Urinary bladder (tissue), 4 donors: ENCODE measurements around the gene CLIC6. TPM values are rescaled to one million over a fixed set of nuclear protein-coding genes. Genes with fewer than 3 reads are reported as not detected.

Experiments
- DNase-seq: peaks from one replicate; pipeline ENCODE4 v3.0.0-alpha.2; 2015; ENCODE audit errors: extremely low spot score
- H3K27ac ChIP-seq: one replicate; pipeline ENCODE4 v1.5.1; 2013; ENCODE audit warnings: low read depth, mild to moderate bottlenecking, moderate library complexity
- H3K36me3 ChIP-seq: one replicate; pipeline ENCODE4 v1.6.1; 2013; ENCODE audit warnings: mild to moderate bottlenecking, moderate library complexity; ENCODE audit not compliant: insufficient read depth
- H3K4me1 ChIP-seq: one replicate; pipeline ENCODE4 v1.6.1; 2013; ENCODE audit warnings: mild to moderate bottlenecking, moderate library complexity; ENCODE audit not compliant: insufficient read depth
- H3K4me3 ChIP-seq: one replicate; pipeline ENCODE4 v1.5.1; 2013; ENCODE audit warnings: low read depth, low read length
- WGBS: extraction: QIAGEN DNeasy Blood & Tissue Kit; methylation state at CpG from one replicate; pipeline ENCODE4 v1.1.7; 2013; 5-methylcytosine and 5-hydroxymethylcytosine counted together
- polyA plus RNA-seq: library from polyadenylated mRNA; stranded (reverse); fragments of 200-250 nt; gene quantifications from one replicate; pipeline ENCODE4 v1.2.3, GENCODE V29; 2013
- total RNA-seq: library from RNA; depleted of rRNA; stranded (reverse); fragments of >200 nt; gene quantifications from one replicate; pipeline ENCODE4 v1.2.3, GENCODE V29; 2014
- donor health status: healthy with polysubstance abuse.
- donor health status: healthy.

The CLIC6 gene
- total and polyA plus RNA-seq, 2 donors = 4.6 to 17.2 TPM

GRCh38 chr21:34732388-34732821 lies 63.6 kb downstream of the CLIC6 start:
- Histone ChIP-seq H3K4me3 (no peak overlapping the region), H3K27ac (no peak overlapping the region), H3K36me3 (no peaks in the 10 kb centered on the region), H3K4me1 (no peaks in the 10 kb centered on the region)
- no peak for DNase-seq
- 79% methylated on average over 4 of the region's 4 CpGs for WGBS

DNA sequence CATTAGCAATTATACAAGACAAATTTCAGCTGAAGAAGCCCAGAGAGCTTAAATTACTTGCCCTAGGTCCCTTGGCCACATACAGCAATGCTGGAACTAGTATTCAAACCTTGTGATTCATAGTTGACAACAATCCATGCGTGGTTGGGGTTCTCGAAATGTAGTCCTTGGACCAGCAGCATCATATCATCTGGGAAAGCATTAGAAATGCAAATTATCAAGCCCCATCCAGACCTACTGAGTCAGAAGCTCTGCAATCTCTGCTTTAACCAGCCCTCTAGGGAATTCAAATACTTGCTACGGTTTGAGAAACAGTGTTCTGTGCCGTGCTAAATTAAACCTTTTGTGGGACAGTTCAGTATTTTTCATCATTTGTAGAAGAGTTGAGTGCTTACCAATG lies 65.1 kb downstream of the CLIC6 start:
- Histone ChIP-seq H3K27ac (no peak overlapping the region), H3K4me3 (no peak overlapping the region), H3K4me1 (no peaks in the 10 kb centered on the region), H3K36me3 (no peaks in the 10 kb centered on the region)
- no peak for DNase-seq
- WGBS = 96% methylated on average over 4 of the region's 4 CpGs

- no peak overlapping the region for H3K27ac ChIP-seq
- no peak overlapping the region for H3K4me3 ChIP-seq
- WGBS = 96% methylated on average over 7 of the region's 7 CpGs
- H3K4me1 ChIP-seq = no peaks in the 10 kb centered on the region
- no peak for DNase-seq
- H3K36me3 ChIP-seq = no peaks in the 10 kb centered on the region
Measured at GRCh38 chr21:34734696-34735095, 65.9 kb downstream of the CLIC6 start.

DNA sequence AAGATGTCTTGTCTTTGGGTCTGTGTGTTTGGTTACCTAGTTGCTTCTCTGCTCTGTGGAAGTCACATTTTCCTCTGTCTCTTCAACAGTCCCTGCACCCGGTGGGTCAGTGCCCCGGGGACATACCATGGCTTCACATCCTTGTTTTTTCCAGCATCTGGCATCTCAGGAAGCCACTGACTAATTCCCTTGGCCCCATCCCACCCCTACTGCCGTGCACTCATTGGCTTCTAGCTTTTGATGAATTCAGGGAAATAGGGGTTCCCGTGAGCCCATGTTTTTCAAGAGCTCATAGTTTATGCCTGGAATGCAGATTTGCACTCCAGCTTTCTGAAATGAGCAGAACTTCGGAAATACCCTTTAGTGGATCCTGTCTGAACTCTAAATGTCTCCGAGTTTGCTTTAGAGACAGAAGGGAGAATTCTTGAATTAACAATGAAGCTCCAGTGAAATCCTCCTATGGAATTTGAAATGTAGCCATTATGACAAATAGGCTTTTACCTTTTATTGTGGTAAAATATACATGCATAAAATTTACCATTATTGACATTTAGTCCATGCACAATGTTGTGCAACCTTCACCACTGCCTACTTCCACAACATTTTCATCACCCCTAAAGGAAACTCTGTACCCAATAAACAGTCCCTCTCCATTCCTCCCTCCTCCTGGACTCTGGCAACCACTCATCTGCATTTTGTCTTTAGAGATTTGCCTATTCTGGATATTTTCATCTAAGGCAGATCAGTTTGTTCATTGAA lies 67.5 kb downstream of the CLIC6 start:
- 77% methylated on average over 6 of the region's 6 CpGs for WGBS
- no peak overlapping the region for H3K27ac ChIP-seq

DNA sequence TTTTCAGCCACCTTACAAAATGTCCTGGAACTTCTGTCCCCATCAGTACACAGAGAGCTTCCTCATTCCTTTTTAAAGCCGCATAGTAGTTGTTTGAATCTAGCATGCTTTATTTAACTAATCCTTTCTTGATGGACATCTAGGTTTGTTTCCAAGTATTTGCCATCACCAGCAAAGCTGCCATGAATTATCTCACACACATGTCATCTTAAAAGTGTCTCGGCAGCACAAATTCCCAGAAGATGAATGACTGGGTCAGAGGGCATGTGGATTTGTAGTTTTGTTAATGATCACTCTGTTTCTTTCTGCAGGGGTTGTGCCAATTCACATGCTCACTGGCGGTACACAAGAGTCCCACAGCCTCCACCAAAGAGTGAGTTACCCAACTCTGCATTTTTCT lies 68.3 kb downstream of the CLIC6 start:
- H3K4me3 ChIP-seq = no peak overlapping the region
- 43% methylated on average over 3 of the region's 3 CpGs for WGBS
- no peak for DNase-seq
- no peaks in the 10 kb centered on the region for H3K36me3 ChIP-seq
- H3K27ac ChIP-seq = no peak overlapping the region
- H3K4me1 ChIP-seq = no peaks in the 10 kb centered on the region

More for the DNA sequence above, 67.5 kb downstream of the CLIC6 start:
- H3K4me1 ChIP-seq = no peaks in the 10 kb centered on the region
- no peak for DNase-seq
- no peak overlapping the region for H3K4me3 ChIP-seq
- H3K36me3 ChIP-seq = no peaks in the 10 kb centered on the region

DNA sequence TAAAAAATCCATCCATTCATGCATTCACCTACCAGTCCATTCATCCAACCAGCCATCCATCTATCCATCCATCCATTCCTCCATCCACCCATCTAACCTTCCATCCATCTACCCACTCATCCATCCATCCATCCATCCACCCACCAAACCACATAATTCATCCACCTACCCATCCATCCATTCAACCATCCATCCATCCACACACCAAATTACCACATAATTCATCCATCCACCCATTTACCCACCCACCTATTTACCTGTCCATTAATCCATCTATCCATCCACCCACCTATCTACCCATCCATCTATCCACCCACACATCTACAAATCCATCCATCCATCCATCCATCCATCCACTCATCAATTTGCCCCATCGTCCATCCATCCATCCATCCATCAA lies 71.4 kb downstream of the CLIC6 start:
- DNase-seq = no peak

DNA sequence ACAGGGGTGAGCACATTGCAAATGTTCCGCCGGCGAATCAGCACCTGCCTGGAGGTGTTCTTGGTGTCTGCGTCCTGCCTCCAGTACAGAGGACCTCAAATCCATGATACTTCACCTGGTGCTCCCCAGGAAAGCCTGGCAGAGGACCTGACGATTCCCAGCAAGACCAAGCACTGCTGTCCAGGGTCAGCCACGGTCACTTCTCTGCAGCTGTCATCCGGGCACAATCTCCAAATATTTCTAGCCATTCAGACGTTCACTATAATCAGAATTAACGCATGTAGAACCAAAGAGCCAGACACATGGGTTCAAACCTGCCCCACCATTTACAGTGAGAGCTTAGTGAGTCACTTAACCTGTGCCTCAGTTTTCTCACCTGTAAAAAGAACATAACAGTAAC lies 74.5 kb downstream of the CLIC6 start:
- Histone ChIP-seq H3K4me1 (no peaks in the 10 kb centered on the region), H3K36me3 (no peaks in the 10 kb centered on the region), H3K4me3 (no peak overlapping the region), H3K27ac (no peak overlapping the region)
- no peak for DNase-seq
- WGBS = 88% methylated on average over 9 of the region's 9 CpGs

More for the DNA sequence above, 71.4 kb downstream of the CLIC6 start:
- H3K36me3 ChIP-seq = no peaks in the 10 kb centered on the region
- no peak overlapping the region for H3K4me3 ChIP-seq
- WGBS = 87% methylated on average over 1 of the region's 1 CpG
- no peaks in the 10 kb centered on the region for H3K4me1 ChIP-seq
- no peak overlapping the region for H3K27ac ChIP-seq

GRCh38 chr21:34743831-34744230 lies 75.0 kb downstream of the CLIC6 start:
- no peaks in the 10 kb centered on the region for H3K36me3 ChIP-seq
- H3K27ac ChIP-seq = no peak overlapping the region
- WGBS = 53% methylated on average over 9 of the region's 9 CpGs
- H3K4me3 ChIP-seq = no peak overlapping the region
- DNase-seq = no peak
- H3K4me1 ChIP-seq = no peaks in the 10 kb centered on the region

- no peaks in the 10 kb centered on the region for H3K36me3 ChIP-seq
- DNase-seq = no peak
- H3K27ac ChIP-seq = no peak overlapping the region
- no peak overlapping the region for H3K4me3 ChIP-seq
- WGBS = 28% methylated on average over 3 of the region's 3 CpGs
- no peaks in the 10 kb centered on the region for H3K4me1 ChIP-seq
Measured at GRCh38 chr21:34744801-34745200, 76.0 kb downstream of the CLIC6 start.

DNA sequence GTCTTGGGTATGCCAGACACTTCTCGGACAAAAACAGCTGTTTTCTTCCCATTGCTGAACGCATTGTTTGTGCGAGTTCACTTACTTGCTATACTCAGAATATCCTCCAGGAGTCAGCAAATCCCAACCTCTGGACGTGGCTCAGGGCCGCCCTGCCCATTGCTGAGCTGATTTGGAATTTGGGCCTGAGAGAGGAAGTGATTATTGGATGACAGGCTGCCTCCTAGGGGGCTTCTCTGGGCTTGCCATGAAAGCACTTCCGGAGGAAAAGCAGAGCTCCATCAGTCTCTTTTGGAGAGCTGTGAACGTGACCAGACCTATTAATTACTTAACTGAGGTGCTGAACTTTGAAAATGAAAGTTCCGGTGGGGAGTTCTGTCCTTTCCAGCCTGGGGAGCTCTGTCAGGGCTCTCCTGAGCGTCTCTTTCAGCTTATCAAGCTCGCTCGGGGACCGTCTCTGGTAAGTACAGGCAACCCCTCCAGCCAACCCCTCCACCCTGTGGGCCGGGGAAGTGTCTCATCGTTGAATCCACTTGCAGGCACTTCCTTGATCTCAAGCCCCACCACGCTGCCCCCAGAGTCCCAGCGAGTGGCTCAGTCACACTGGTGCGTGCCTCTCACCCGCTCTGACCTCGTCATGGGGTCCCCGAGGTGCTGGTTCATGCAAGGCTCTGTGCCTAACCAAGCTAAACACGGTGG lies 76.9 kb downstream of the CLIC6 start:
- peak; percentile 54 for DNase-seq
- no peak overlapping the region for H3K4me3 ChIP-seq
- WGBS = 52% methylated on average over 21 of the region's 21 CpGs
- no peaks in the 10 kb centered on the region for H3K4me1 ChIP-seq
- no peak overlapping the region for H3K27ac ChIP-seq
- no peaks in the 10 kb centered on the region for H3K36me3 ChIP-seq

- no peak for DNase-seq
- WGBS = 83% methylated on average over 3 of the region's 3 CpGs
- Histone ChIP-seq H3K36me3 (no peaks in the 10 kb centered on the region), H3K27ac (no peak overlapping the region), H3K4me1 (no peaks in the 10 kb centered on the region), H3K4me3 (no peak overlapping the region)
Measured at GRCh38 chr21:34748862-34749261, 80.1 kb downstream of the CLIC6 start.

GRCh38 chr21:34754690-34755647 lies 86.2 kb downstream of the CLIC6 start:
- no peak overlapping the region for H3K27ac ChIP-seq
- no peaks in the 10 kb centered on the region for H3K4me1 ChIP-seq
- no peaks in the 10 kb centered on the region for H3K36me3 ChIP-seq
- H3K4me3 ChIP-seq = no peak overlapping the region
- no peak for DNase-seq
- WGBS = 84% methylated on average over 19 of the region's 19 CpGs

- no peak for DNase-seq
Measured at GRCh38 chr21:34761758-34762330, 93.0 kb downstream of the CLIC6 start.

More at GRCh38 chr21:34761758-34762330, 93.0 kb downstream of the CLIC6 start:
- Histone ChIP-seq H3K4me3 (no peak overlapping the region), H3K36me3 (no peaks in the 10 kb centered on the region), H3K27ac (no peak overlapping the region), H3K4me1 (no peaks in the 10 kb centered on the region)
- WGBS = 62% methylated on average over 2 of the region's 2 CpGs
